Esophagus squamous epithelium (tissue), 5 donors: Measurements from ENCODE around the gene ESRP2. TPM values are rescaled to one million over a fixed set of nuclear protein-coding genes. Genes with fewer than 3 reads are reported as not detected.

Experiments
- DNase-seq: peaks from one replicate; lab custom pipeline; 2025; lab: John Stamatoyannopoulos, UW
- H3K27ac ChIP-seq, 4 donors: fragments of 200-600 bp; sonication (generic); one replicate each; pipeline ENCODE4 v1.5.1; 2016 to 2019; ENCODE audit warnings: mild to moderate bottlenecking in 1 of 4
- H3K27me3 ChIP-seq, 4 donors: fragments of 200-600 bp; sonication (generic); 1 replicate in 3 of 4; 2 replicates in 1 of 4; pipeline versions ENCODE4 v1.5.1 to v1.6.0; 2017 to 2021; ENCODE audit warnings: antibody characterized with exemption in 1 of 4
- H3K36me3 ChIP-seq, 3 donors: fragments of 200-600 bp; sonication (generic); one replicate each; pipeline ENCODE4 v1.5.1; 2016 to 2019
- H3K4me1 ChIP-seq, 3 donors: fragments of 200-600 bp; sonication (generic); one replicate each; pipeline ENCODE4 v1.5.1; 2017 to 2019
- H3K4me3 ChIP-seq, 4 donors: fragments of 200-600 bp; sonication (generic); 1 replicate in 3 of 4; 2 replicates in 1 of 4; pipeline ENCODE4 v1.5.1; 2016 to 2019; ENCODE audit warnings: mild to moderate bottlenecking in 2 of 4, moderate library complexity in 1 of 4
- H3K9me3 ChIP-seq, 3 donors: fragments of 200-600 bp; sonication (generic); one replicate each; pipeline ENCODE4 v1.5.1; 2016 to 2019
- POLR2A ChIP-seq, 4 donors: fragments of 450-650 bp; IDR thresholded peaks; one replicate each; pipeline ENCODE4 v1.6.1; 2017; ENCODE audit warnings: antibody characterized with exemption in 4 of 4, mild to moderate bottlenecking in 4 of 4, moderate library complexity in 3 of 4
- WGBS, 2 donors: methylation state at CpG; one replicate each; pipeline ENCODE4 v1.1.5; 2018; 5-methylcytosine and 5-hydroxymethylcytosine counted together
- intact Hi-C: fragments of 100-400 bp; cut with DNase I; formaldehyde crosslinking; loops from one replicate; pipeline ENCODE4 v1.15.0; 2022
- small RNA-seq, 4 donors: library from RNA; depleted of rRNA; stranded (forward); fragments of <200 nt; gene quantifications; one replicate each; pipeline ENCODE3, GENCODE V24; 2016
- total RNA-seq, 4 donors: library from RNA; depleted of rRNA; stranded (reverse); fragments of >200 nt; gene quantifications; one replicate each; pipeline ENCODE4 v1.1.0, GENCODE V29; 2016
- TF ChIP-seq, protein P1 (sequence below), 6 experiments: fragments of 450-650 bp in 4 of 6; fragments of 200-600 bp in 2 of 6; sonication (generic) in 2 of 6; IDR thresholded peaks; one replicate each; pipeline ENCODE4 v1.5.1; 2016 to 2019; ENCODE audit warnings: antibody characterized with exemption in 6 of 6, mild to moderate bottlenecking in 4 of 6, moderate library complexity in 4 of 6
- donor health status: DM: yes; HTN: yes; CAD: no.

Gene ESRP2
- total RNA-seq, 4 donors from 2014 or later = 44.6 to 137 (median 118) TPM

DNA sequence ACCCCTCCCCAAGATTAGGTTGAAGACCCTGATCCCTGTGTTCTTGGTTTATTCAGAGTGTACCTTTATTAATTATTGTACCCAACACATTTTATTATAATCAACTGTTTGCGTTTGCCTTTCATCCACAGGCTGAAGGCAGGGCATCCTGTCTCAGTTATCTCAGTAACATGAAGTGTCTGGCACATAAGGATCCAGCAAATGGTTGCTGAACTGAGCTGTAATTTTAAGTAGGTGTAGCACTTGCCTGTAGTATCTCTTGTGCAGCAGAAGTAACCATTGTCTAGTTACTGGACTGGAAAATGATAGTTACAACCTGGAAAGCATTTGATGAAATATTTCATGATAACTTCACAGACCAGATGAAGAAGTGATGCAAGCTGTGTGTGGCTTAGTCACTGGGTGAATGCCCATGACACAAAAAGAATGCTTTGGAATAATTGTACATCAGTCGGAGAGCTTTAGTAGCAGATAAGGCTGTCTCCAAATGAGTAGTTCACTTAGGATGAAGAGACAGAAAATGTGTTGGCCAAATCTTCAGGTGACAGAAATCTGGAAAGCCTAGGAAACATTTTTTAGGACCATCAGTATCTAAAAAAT, 56.6 kb downstream of the ESRP2 start:
- Histone ChIP-seq H3K4me3 (no peak overlapping the region), H3K36me3 (peaks cover 0 to 88% (median 5%) of the 10 kb centered on the region in 3 donors), H3K27ac (no peak overlapping the region), H3K9me3 (no peaks in the 10 kb centered on the region), H3K4me1 (no peaks in the 10 kb centered on the region), H3K27me3 (no peaks in the 10 kb centered on the region)
- no peak for TF ChIP-seq POLR2A (IDR thresholded peaks at IDR 0.05)
- TF ChIP-seq, protein P1, sequence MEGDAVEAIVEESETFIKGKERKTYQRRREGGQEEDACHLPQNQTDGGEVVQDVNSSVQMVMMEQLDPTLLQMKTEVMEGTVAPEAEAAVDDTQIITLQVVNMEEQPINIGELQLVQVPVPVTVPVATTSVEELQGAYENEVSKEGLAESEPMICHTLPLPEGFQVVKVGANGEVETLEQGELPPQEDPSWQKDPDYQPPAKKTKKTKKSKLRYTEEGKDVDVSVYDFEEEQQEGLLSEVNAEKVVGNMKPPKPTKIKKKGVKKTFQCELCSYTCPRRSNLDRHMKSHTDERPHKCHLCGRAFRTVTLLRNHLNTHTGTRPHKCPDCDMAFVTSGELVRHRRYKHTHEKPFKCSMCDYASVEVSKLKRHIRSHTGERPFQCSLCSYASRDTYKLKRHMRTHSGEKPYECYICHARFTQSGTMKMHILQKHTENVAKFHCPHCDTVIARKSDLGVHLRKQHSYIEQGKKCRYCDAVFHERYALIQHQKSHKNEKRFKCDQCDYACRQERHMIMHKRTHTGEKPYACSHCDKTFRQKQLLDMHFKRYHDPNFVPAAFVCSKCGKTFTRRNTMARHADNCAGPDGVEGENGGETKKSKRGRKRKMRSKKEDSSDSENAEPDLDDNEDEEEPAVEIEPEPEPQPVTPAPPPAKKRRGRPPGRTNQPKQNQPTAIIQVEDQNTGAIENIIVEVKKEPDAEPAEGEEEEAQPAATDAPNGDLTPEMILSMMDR (IDR thresholded peaks at IDR 0.05) = no peak
- DNase-seq = no peak
- intact Hi-C loops = no loop called here
- WGBS, 2 donors = 92 to 96% methylated on average over 2 of the region's 2 CpGs

Small RNAs within 50 kb of the gene (small RNA-seq; reads per million reads assigned to genes)
- 0 reads per million in 4 donors for gene RF00554
- gene RNU6-1262P = 0 reads per million in 4 donors

Other genes with a start within 250 kb of the ESRP2 start
- gene DPEP2, start 236.6 kb downstream of the ESRP2 start, total RNA-seq = 1 to 10 TPM in 2 of 4 donors, under 1 TPM in 1, not detected in 1; 0.18 to 6.2 (median 4.0) TPM
- gene DPEP2NB, start 220.2 kb downstream of the ESRP2 start, total RNA-seq = not detected
- gene DDX28, start 212.9 kb downstream of the ESRP2 start, total RNA-seq = 10 to 100 TPM in 3 of 4 donors, 1 to 10 TPM in 1; 9.7 to 12.8 (median 11.6) TPM
- gene DUS2, start 212.8 kb downstream of the ESRP2 start, total RNA-seq = 10 to 100 TPM in 3 of 4 donors, 1 to 10 TPM in 1; 9.9 to 26.1 (median 14.7) TPM
- 10 to 100 TPM; 18.6 to 30.9 (median 20.5) TPM for gene NFATC3, start 150.8 kb downstream of the ESRP2 start, total RNA-seq
- gene PLA2G15, start 9.2 kb upstream of the ESRP2 start, total RNA-seq = 1 to 10 TPM; 3.3 to 9.8 (median 6.6) TPM
- 10 to 100 TPM in 1 of 4 donors, 1 to 10 TPM in 3; 5.7 to 28.2 (median 7.9) TPM for gene SLC7A6, start 28.4 kb upstream of the ESRP2 start, total RNA-seq
- gene SLC7A6OS, start 74.8 kb upstream of the ESRP2 start, total RNA-seq = 10 to 100 TPM in 1 of 4 donors, 1 to 10 TPM in 3; 4.5 to 16.2 (median 6.7) TPM
- 10 to 100 TPM; 15.2 to 35.7 (median 21.2) TPM for gene PRMT7, start 74.9 kb upstream of the ESRP2 start, total RNA-seq
- gene SMPD3, start 212.4 kb upstream of the ESRP2 start, total RNA-seq = 1 to 10 TPM in 2 of 4 donors, under 1 TPM in 2; 0.18 to 2.3 (median 0.92) TPM